Measurements from ENCODE around the gene TSPEAR. TPM values are rescaled to one million over a fixed set of nuclear protein-coding genes. Genes with fewer than 3 reads are reported as not detected.

Gene TSPEAR
- total RNA-seq, 4 donors from 2014 or later, result not detected

DNA sequence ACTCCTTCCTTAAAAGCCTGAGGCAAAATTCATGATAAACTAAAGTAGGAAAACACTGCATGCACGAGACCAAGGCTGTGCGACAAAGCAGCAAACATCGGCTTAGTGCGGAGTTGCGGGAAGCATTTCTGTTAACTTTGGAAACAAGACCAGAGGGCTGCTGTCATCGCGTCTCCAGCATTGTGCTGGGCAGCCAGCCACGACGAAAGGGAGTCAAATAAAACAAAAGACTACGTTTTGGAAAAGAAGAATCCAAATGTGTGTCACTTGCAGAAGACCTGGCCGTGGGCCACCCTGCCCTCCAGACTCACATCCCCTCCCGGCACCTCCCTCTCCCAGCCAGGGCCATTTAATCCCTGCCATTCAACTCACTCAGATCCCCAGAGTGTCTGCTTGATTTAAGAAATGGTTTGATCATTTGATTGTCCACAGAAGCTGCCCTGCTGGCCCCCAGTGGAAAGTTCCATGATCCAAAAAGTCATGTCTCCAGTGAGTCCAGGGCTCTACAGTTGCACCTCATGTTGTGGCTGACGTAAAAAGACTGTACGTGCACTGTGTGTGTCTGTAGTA, 67.5 kb downstream of the TSPEAR start:
- no peak for TF ChIP-seq CTCF (IDR thresholded peaks at IDR 0.05; ENCODE audit: low read depth)

- TF ChIP-seq CTCF (IDR thresholded peaks at IDR 0.05; ENCODE audit: low read depth), result no peak
These were observed 70.6 kb downstream of the TSPEAR start for GRCh38 chr21:44640761-44641160.

- TF ChIP-seq CTCF (IDR thresholded peaks at IDR 0.05; ENCODE audit: low read depth), result no peak
These were observed 72.1 kb downstream of the TSPEAR start for GRCh38 chr21:44639331-44639655.

DNA sequence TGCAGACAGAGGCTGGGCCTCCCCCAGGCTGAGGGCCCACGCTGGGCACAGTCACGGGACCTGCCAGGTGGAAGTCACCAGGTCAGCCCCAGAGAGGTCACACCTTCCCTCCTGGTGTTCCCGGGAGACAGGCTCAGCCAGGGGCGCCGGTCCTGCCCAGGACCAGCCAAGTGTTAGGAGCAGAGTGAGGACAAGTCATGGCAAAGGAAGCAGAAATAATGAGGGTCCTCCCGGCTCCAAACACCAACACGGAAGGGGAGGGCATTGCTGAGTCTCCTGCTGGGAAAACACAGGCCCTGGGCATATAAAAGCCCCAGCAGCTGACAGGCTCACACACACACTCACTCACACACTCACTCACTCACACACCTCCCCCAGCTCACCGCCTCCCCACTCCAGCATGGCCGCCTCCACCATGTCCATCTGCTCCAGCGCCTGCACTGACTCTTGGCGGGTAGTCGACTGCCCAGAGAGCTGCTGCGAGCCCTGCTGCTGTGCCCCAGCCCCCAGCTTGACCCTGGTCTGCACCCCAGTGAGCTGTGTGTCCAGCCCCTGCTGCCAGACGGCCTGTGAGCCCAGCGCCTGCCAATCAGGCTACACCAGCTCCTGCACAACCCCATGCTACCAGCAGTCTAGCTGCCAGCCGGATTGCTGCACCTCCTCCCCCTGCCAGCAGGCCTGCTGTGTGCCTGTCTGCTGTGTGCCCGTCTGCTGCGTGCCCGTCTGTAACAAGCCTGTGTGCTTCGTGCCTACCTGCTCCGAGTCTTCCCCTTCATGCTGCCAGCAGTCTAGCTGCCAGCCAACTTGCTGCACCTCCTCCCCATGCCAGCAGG, 74.1 kb downstream of the TSPEAR start, which contains the start of gene KRTAP10-10:
KRTAP10-10 (plus strand) TSS at position 339 of the 833 bp plus-strand sequence; CDS start at position 401, 62 bp downstream.
- TF ChIP-seq CTCF (IDR thresholded peaks at IDR 0.05; ENCODE audit: low read depth), result no peak

DNA sequence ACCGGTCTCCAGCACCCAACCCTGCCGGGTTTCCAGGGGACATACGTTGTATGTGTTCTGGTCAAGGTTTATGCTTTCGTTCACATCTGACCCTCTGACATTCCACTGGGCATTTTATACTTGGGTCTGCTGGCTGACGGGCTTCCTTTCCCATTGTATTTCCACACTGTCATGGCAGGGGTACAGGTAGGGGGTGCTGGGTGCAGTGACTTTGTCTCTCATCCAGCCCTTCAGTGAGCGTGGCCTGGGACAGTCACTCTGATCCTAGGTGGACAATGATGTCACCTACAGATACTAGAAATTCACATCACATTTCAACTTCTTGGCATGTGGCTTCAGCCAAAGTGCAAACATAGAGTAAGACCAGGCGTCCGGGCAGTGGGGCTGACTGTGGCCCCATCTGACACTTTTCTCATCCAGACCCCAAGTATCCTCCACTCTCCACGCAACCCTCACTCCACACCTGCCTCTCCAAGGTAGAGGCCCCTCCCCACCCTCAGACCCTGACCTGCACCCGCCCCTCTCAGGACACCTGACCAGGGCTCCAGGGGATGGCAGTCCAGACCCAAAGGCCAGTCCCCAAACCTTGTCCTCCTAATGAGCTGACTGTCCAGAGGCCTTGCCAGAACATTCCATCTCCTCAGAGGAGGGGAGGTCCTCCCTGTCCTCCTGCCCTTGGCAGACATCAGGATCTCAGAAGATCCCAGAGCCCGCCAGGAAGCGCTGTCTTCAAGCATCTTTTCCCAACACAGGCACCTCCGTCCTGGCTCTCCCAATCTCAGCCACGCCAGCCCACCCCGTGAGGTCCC, 75.0 kb downstream of the TSPEAR start:
- TF ChIP-seq CTCF (IDR thresholded peaks at IDR 0.05; ENCODE audit: low read depth), result no peak

DNA sequence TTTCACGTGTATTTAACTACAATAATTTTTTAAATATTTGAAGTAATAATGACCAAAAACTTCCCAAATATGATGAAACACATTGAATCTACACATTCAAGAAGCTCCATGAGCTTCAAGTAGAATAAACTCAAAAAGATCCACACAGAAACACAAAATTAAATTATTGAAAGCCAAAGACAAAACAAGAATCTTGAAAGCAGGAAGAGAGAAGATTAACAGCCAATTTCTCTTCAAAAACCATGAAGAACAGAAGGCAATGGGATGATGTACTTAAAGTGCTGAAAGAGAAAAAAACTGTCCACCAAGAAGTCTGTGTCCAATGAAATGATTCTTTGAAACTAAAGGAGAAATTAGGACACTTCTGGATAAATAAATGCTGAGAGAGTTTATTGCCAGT, 79.3 kb downstream of the TSPEAR start:
- no peak for TF ChIP-seq CTCF (IDR thresholded peaks at IDR 0.05; ENCODE audit: low read depth)

GRCh38 chr21:44630440-44630839, 80.9 kb downstream of the TSPEAR start:
- TF ChIP-seq CTCF (IDR thresholded peaks at IDR 0.05; ENCODE audit: low read depth), result no peak

Data from subcutaneous adipose tissue (tissue), 4 donors.